Stimulated activated CD4-positive, alpha-beta T cell treated with anti-CD3 and anti-CD28 coated beads, TNF-alpha, amount 100 ng/mL, for 1 hour (primary cell): ENCODE results near the gene SCN2A.

Experiments
- DNase-seq, 3 donors: peaks; one replicate each; pipeline ENCODE4 v3.0.0-alpha.2; 2020; ENCODE audit warnings: low read depth in 3 of 3, low spot score in 1 of 3

Gene SCN2A

GRCh38 chr2:165239230-165239629 is at the start of gene SCN2A:
Gene SCN2A (plus strand): TSS chr2:165239414. CDS start chr2:165295824, 56,410 bp downstream.
- no peak for DNase-seq

- no peak for DNase-seq
Measured at GRCh38 chr2:165191096-165191728, 48.0 kb upstream of the SCN2A start.

DNA sequence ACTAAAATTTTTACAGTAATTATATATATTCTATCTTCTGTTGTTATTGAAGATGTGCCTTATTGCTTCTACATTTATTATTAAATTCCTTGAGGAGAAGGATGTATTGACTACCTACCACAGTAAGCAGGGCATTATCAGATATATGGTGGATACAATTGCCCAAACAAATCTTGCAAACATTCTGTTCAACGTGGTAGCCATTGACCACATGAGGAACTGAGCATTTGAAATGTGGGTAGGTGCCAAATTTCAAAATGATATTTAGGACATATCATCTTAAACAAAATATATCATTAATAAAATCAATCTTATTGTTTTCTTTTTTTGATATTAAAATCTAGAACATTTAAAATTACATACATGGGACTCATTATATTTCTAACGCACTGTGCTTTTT is 46.5 kb upstream of the SCN2A start:
- DNase-seq = no peak

GRCh38 chr2:165193178-165193777 is 45.9 kb upstream of the SCN2A start:
- DNase-seq = no peak

- no peak for DNase-seq
Measured at GRCh38 chr2:165196411-165196810, 42.8 kb upstream of the SCN2A start.

GRCh38 chr2:165197346-165197745 is 41.9 kb upstream of the SCN2A start:
- no peak for DNase-seq

DNA sequence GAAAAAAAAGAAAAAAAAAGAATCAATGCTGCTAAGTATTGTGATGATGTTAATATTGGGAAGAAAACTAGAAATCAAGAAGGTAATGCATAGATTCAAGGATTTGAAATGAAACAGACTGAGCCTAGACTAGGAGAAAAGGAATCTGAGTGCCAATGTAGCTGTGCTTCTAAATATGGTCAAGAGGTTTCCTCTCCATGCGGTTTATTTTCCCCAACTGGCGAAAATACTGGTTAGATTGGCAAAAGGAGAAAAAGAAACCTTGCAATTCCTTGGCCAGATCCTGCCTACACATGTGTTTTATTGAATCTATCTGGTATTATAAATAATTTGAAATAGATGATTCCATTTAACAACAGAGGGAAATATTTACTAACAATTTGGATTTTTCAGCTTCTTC is 41.0 kb upstream of the SCN2A start:
- no peak for DNase-seq

DNA sequence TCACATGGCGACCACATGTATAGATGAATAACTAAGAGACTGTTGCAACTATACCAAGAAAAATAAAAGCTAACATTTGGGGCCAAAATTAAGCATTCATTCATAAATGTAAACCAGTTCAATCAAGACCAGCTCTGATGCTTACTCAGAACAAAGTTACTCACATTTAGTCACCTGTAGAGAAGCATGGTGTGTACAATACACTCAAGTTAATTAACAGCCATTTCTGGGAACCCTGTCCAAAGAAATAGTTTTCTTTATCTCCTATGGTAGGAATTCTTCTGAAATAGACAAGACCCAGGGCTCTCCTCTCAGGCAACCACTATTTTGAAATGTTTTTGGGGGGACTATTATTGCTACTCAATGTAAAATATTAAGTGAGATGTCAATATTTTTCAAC is 37.0 kb upstream of the SCN2A start:
- no peak for DNase-seq

DNA sequence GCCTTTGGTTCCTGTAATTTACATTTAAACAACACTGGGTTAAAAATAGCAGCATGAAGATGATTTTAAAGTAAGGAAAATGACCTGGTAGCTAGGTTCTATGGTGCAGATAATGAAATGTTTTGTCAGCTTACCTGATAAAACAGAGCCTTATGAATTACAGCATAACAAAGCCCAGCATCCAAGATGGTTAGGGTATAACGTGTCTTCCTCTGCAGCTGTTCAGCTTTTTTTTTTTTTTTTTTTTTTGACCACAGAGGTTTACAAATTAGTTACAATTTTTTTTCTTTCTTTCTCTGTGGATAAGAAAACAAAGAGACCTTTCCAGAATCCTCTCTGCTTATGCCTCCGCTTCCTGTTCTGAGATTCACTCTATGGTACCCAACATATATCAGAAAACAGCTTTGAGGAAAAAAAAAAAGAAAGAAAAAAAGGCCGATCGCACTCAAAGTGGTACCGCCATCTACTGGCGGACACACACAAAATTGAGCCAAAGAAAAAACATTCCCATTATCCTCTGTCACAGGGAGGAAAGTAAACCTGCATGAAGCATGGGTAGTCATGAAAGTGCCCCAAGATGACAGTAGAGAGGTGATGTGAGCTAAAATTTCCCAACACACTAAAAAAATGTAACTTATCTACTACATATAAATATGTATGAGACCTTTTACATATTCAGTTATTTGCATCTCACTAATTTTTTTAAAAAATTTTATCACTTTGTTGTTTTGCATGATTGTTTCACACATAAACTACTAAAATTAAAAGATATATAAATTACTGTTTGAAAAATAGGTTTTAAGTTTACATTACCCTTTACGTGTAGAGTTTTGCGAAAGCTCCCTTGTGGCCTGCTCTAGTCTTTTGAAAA is 35.3 kb upstream of the SCN2A start, which contains the start of gene SCN3A:
SCN3A (minus strand) TSS at position 362 of the 871 bp plus-strand sequence. CDS start 27,656 bp downstream, outside the sequence.
- no peak for DNase-seq

DNA sequence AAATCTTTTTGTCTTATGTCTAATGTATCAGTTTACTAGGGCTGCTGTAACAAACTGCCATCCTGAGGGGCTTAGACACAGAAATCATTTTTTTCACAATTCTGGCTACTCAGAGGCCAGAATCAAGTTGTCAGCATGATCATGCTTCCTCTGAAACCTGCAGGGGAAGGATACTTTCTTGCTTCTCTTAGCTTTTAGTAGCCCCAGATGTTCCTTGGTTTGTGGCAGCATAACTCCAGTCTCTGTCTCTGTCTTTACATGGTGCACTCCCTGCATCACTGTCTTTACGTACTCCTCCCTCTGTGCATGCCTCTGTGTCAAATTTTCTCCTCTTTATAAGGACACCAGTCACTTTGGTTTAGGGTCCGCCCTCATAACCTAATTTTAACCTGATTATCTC is 33.3 kb upstream of the SCN2A start:
- DNase-seq = no peak

- no peak for DNase-seq
Measured at GRCh38 chr2:165208094-165208493, 31.1 kb upstream of the SCN2A start.

DNA sequence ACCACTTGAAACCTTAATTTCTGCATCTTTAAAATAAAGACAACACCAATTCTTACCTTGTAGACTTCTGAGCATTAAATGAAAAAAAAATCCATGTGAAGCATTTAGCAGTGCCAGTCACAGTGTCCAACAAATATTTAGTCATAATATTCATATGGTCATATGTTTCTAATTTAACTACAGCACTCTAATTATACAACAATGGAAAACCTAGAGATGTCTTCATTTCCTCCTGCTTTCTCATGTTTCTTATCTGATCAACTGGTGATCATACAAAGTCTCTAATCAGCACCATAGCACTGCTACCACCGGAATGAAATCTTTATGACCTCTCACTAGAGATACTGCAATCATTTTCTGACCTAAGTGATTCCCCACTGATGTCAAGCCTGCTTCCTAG is 25.1 kb upstream of the SCN2A start:
- no peak for DNase-seq

GRCh38 chr2:165219481-165219880 is 19.7 kb upstream of the SCN2A start:
- DNase-seq = no peak

DNA sequence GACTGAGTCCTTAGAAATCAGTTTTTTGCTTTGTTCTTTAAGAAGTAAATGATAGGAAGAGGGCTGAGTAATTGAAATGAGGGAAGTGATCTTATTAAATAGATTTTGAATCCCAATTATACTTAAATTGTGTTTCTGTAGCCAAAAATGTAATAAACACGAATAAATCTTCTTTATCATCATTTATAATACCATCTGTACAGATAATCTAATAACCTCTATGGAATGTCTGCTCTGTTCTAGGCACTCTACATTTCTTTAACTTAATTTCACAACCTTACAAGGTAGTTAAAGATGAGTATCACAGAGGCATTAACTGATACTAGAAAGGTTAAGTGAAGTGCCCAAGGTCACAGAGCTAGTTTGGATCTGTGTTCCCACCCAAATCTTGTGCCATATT is 14.3 kb upstream of the SCN2A start:
- DNase-seq = no peak

DNA sequence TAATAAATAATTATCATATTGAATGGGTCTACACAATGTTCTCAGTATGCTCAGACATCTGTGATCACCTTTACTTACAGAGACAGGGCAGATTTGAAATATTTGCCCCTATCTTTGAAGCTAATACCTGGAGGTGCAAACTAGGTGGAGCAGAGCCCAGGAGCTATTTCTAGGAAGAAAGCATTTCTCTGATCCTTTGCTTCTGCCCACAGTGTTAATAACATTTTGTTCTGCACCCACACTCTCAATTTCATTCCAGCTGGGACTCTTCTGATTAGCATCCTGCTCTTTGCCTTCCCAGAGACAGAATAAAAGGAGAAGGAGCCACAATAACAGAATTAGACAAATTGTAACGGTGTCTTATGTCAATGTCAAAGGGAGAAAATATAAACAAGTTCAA is 11.6 kb upstream of the SCN2A start:
- no peak for DNase-seq

DNA sequence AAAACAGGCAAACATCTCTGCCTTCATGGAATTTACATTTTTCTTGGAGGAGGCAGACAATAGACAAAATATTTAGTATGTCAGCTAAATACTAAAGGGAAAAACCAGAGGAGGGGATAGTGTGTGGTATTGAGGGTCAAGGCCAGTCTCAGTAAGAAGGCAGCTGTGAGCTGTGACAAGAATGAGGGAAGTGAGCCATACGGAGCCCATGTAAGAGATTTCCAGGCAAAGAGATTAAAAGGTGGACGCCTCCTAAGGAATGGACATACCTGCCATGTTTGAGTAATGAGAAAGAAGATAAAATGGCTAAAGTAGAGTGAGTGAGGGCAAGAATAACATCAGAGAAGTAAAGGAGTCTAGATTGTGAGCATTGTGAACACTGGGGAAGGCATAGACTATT is 2.2 kb upstream of the SCN2A start:
- no peak for DNase-seq

- no peak for DNase-seq
Measured at GRCh38 chr2:165238295-165238694, 919 bp upstream of the SCN2A start.

- no peak for DNase-seq
Measured at GRCh38 chr2:165239856-165240515, 772 bp downstream of the SCN2A start.

GRCh38 chr2:165240916-165241315 is 1.7 kb downstream of the SCN2A start:
- no peak for DNase-seq

- DNase-seq = no peak
Measured at GRCh38 chr2:165245081-165245793, 6.0 kb downstream of the SCN2A start.

DNA sequence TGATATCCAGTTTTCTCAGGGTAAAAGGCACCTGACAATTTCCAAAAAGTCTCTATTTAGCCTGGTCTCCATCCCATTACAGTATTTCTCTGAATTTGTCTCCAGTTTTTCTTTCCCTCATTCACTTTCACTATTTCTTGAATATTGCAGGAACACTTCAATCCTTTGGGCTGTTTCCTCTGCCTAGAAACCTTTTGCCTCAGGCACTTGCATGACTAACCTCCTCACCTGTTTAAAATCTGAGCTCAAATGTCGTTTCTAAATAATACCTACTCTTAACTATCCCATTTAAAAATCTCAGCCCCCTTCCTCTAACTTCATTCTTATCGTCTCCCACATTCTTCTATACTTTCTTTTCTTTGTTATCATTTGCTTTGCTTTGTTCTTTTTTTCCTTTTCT is 9.0 kb downstream of the SCN2A start:
- no peak for DNase-seq
